GM23248 (cell line): ENCODE measurements around the gene NOL4L.

ENCODE experiments used
- EZH2 ChIP-seq: fragments of 200-600 bp; sonication (generic); IDR thresholded peaks from 2 replicates; pipeline ENCODE4 v1.6.1; 2018; ENCODE audit warnings: antibody characterized with exemption, mild to moderate bottlenecking; ENCODE audit not compliant: insufficient read depth, poor library complexity, severe bottlenecking
- EZH2phosphoT487 ChIP-seq: fragments of 200-600 bp; sonication (generic); IDR thresholded peaks from 2 replicates; pipeline ENCODE4 v1.6.1; 2018; ENCODE audit warnings: antibody characterized with exemption, moderate library complexity, mild to moderate bottlenecking, low read depth; ENCODE audit not compliant: insufficient read depth

GRCh38 chr20:32614772-32615171, 29.6 kb upstream of the NOL4L start:
- TF ChIP-seq EZH2 (no peak), EZH2phosphoT487 (no peak)
